ENCODE data around the gene OR2J2.
"Not testable (repeated sequence)": the region's sequence is repeated elsewhere in the genome, so short reads cannot be mapped to it uniquely, and the experiment has no call there.

The OR2J2 gene

GRCh38 chr6:29170607-29171006 lies at the start of gene OR2J2:
Gene OR2J2, plus strand, starts transcription at chr6:29170907. Its CDS starts 2,729 bp downstream, at chr6:29173636.
- H3K4me3 ChIP-seq (ENCODE audit: low read depth, low read length): not testable (repeated sequence)

- no peak overlapping the region for H3K4me3 ChIP-seq (ENCODE audit: low read depth, low read length)
- no peak for TF ChIP-seq CTCF (IDR thresholded peaks at IDR 0.05; ENCODE audit: borderline replicate concordance, insufficient read depth, low read depth, low read length)
Measured at GRCh38 chr6:29129326-29130012, 41.2 kb upstream of the OR2J2 start.

GRCh38 chr6:29130644-29131043 lies 40.1 kb upstream of the OR2J2 start:
- no peak overlapping the region for H3K4me3 ChIP-seq (ENCODE audit: low read depth, low read length)
- TF ChIP-seq CTCF (IDR thresholded peaks at IDR 0.05; ENCODE audit: borderline replicate concordance, insufficient read depth, low read depth, low read length): no peak

- no peak overlapping the region for H3K4me3 ChIP-seq (ENCODE audit: low read depth, low read length)
- no peak for TF ChIP-seq CTCF (IDR thresholded peaks at IDR 0.05; ENCODE audit: borderline replicate concordance, insufficient read depth, low read depth, low read length)
Measured at GRCh38 chr6:29131691-29132090, 39.0 kb upstream of the OR2J2 start.

GRCh38 chr6:29137724-29138123 lies 33.0 kb upstream of the OR2J2 start:
- no peak for TF ChIP-seq CTCF (IDR thresholded peaks at IDR 0.05; ENCODE audit: borderline replicate concordance, insufficient read depth, low read depth, low read length)
- no peak overlapping the region for H3K4me3 ChIP-seq (ENCODE audit: low read depth, low read length)

- TF ChIP-seq CTCF (IDR thresholded peaks at IDR 0.05; ENCODE audit: borderline replicate concordance, insufficient read depth, low read depth, low read length): no peak
- H3K4me3 ChIP-seq (ENCODE audit: low read depth, low read length): no peak overlapping the region
Measured at GRCh38 chr6:29141606-29142005, 29.1 kb upstream of the OR2J2 start.

DNA sequence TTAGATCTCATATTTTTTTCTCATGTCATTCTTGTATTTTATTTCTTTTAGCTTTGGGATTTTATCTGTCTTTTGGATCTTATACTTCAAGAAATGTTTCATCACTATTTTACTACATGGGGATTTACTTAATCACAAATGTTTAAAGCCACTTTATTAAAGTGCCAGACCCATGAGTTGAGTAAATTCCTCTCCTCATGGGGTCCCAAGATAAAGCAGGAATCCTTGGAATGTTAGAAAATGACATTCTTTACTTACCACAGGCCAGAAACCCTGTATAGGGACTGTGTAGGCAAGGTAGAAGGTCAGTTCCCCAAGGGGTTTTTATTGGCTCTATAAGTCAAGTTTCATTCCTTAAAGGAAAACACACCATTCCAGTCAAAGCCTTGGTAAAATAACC lies 28.4 kb upstream of the OR2J2 start:
- H3K4me3 ChIP-seq (ENCODE audit: low read depth, low read length): no peak overlapping the region
- TF ChIP-seq CTCF (IDR thresholded peaks at IDR 0.05; ENCODE audit: borderline replicate concordance, insufficient read depth, low read depth, low read length): no peak
